GM18502 (cell line): ENCODE results near the gene OSBPL2.

ENCODE experiments used
- ATAC-seq: cut with Tn5 transposase; IDR thresholded peaks from one replicate; pipeline ENCODE4 v1.9.1; 2021; ENCODE audit warnings: mild to moderate bottlenecking; ENCODE audit not compliant: unreplicated experiment, poor library complexity

The OSBPL2 gene

GRCh38 chr20:62276439-62276838 lies 38.1 kb downstream of the OSBPL2 start:
- no peak for ATAC-seq

- ATAC-seq, result no peak
These were observed 38.9 kb downstream of the OSBPL2 start for GRCh38 chr20:62277253-62277652.

- ATAC-seq, result no peak
These were observed 42.0 kb downstream of the OSBPL2 start for GRCh38 chr20:62280303-62280702.

- ATAC-seq, result no peak
These were observed 43.0 kb downstream of the OSBPL2 start for GRCh38 chr20:62281161-62281933.

GRCh38 chr20:62282103-62282502 lies 43.8 kb downstream of the OSBPL2 start:
- ATAC-seq, result no peak

- no peak for ATAC-seq
These were observed 44.7 kb downstream of the OSBPL2 start for GRCh38 chr20:62282877-62283503.

GRCh38 chr20:62284448-62284847 lies 46.1 kb downstream of the OSBPL2 start:
- no peak for ATAC-seq

- ATAC-seq, result no peak
These were observed 46.8 kb downstream of the OSBPL2 start for GRCh38 chr20:62285151-62285550.

GRCh38 chr20:62285722-62286121 lies 47.4 kb downstream of the OSBPL2 start:
- no peak for ATAC-seq

GRCh38 chr20:62286493-62287064 lies 48.3 kb downstream of the OSBPL2 start:
- no peak for ATAC-seq

- ATAC-seq, result no peak
These were observed 48.8 kb downstream of the OSBPL2 start for GRCh38 chr20:62287129-62287528.

GRCh38 chr20:62287759-62288534 lies 49.6 kb downstream of the OSBPL2 start:
- no peak for ATAC-seq

GRCh38 chr20:62288535-62289105 lies 50.3 kb downstream of the OSBPL2 start:
- ATAC-seq, result no peak

GRCh38 chr20:62289131-62289530 lies 50.8 kb downstream of the OSBPL2 start:
- ATAC-seq, result no peak

GRCh38 chr20:62289898-62290297 lies 51.6 kb downstream of the OSBPL2 start:
- ATAC-seq, result no peak

- no peak for ATAC-seq
These were observed 53.1 kb downstream of the OSBPL2 start for GRCh38 chr20:62291251-62292066.

- ATAC-seq, result no peak
These were observed 53.8 kb downstream of the OSBPL2 start for GRCh38 chr20:62292108-62292507.

- ATAC-seq, result no peak
These were observed 54.9 kb downstream of the OSBPL2 start for GRCh38 chr20:62293111-62293784.

GRCh38 chr20:62293946-62294345 lies 55.6 kb downstream of the OSBPL2 start:
- no peak for ATAC-seq
